CD4-positive, alpha-beta T cell treated with Interleukin-17A for 4 hours (primary cell): ENCODE data around the gene NEB.
"Not testable (repeated sequence)": the region's sequence is repeated elsewhere in the genome, so short reads cannot be mapped to it uniquely, and the experiment has no call there.

Experiments used
- DNase-seq: peaks from one replicate; pipeline ENCODE4 v3.0.0-alpha.2; 2020; ENCODE audit warnings: mixed read lengths

The NEB gene

DNA sequence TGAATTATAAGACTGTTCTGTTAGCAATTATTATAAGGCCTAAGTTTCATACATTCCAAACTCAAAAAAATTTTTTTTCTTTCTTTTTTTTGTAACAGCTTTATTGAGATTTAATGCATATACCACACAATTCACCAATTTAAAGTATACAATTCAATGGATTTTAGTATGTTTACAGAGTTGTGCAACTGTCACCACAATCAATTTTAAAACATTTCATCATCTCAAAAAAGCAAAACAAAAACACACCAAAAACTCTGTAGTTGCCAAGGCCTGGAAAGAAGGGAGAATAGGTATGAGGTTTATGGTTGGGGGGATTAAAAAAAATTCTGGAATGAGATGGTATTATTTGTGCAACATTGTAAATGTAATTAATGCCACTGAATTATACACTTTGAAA is 36.1 kb downstream of the NEB start:
- not testable (repeated sequence) for DNase-seq

GRCh38 chr2:151695778-151696177 is 38.5 kb downstream of the NEB start:
- no peak for DNase-seq

DNA sequence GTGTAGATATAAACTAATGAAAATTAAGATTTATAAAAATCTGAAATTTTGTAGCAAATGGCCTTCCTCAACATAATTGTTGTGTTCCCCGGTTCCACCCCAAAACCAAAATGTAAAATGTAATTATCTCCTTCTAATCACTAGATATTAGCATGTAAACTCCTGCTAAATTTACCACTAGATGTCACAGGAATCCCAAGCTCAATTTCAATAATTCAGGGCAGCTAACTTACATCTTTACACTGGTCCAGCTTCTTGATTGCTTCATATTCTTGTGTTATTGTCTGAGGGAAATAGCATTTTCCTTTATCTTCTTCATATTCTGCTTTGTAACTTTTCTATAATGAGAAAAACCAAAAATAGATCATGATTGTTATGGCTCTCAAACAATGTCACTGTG is 42.6 kb downstream of the NEB start:
- DNase-seq, result no peak

DNA sequence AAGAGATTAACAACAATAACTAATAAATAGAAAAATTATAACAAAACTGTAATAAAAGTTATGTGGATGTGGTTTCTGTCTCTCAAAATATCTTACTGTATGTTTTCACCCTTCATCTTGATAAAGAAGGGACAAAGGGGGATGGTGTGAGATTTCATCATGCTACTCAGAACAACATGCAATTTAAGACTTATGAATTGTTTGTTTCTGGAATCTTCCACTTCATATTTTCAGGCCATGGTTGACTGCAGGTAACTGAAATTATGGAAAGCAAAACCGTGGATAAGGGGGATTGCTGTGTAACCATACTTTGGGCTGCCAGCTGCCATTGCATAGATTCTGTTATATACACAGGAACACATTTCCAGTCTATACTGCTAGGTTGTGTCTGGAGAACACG is 45.6 kb downstream of the NEB start:
- no peak for DNase-seq

- no peak for DNase-seq
These were observed 51.7 kb downstream of the NEB start for GRCh38 chr2:151682459-151683003.

GRCh38 chr2:151681051-151681450 is 53.2 kb downstream of the NEB start:
- DNase-seq, result no peak

DNA sequence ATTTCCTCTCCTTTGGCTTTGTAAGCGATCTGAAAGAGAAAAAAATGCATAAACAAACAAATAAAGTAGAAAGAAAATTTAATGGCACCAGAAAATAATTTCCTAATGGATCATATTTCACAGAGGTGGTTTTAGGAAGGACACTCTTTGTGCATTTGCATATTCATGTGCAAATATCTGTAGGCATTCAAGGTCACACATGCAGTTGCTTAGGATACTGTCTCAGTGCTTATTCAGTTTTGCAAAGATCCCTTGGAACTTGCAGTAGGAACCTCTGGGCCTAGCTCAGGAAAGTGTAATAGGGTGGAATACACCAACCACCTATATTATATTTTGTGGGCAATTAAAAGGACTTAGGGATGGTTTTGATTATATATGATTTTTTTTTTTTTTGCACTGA is 54.3 kb downstream of the NEB start:
- no peak for DNase-seq

DNA sequence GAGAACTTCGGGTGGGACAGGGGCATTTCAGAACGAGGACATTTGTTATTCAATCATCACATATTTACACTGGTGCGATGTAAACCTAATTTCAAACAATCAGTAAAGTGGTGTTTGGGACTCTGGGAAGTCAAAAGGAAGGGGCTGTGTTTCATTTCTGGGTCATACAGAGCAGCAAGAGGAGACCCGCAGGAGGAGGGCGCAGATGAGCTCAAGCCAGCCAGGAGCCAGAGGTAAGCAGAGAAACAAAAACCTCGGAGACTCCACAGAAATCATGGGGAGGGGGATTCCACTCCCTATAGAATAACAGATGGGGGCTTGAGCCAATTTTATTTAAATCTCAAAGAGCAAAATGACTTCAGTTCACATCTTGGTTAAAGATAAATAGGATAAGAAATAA is 55.4 kb downstream of the NEB start:
- DNase-seq, result no peak

DNA sequence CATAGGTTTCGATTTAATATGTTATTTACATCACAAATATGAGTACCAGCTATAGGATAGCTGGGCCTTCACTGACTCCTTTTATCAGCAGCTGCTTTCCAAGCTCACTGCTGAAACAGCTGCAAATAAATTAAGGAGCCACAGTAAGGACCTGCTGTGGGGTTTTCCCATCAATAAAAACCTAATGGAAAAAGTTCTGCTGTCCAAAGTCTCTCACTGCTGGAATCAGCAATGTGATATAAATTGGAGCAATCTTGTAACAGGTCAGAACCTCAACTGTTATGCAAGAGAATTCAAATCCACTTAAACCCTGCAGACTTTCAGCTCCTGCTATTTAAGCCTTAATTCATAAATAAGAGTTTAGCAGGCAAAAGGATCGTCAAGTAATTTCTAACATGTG is 61.3 kb downstream of the NEB start:
- no peak for DNase-seq

GRCh38 chr2:151672277-151672676 is 62.0 kb downstream of the NEB start:
- no peak for DNase-seq

DNA sequence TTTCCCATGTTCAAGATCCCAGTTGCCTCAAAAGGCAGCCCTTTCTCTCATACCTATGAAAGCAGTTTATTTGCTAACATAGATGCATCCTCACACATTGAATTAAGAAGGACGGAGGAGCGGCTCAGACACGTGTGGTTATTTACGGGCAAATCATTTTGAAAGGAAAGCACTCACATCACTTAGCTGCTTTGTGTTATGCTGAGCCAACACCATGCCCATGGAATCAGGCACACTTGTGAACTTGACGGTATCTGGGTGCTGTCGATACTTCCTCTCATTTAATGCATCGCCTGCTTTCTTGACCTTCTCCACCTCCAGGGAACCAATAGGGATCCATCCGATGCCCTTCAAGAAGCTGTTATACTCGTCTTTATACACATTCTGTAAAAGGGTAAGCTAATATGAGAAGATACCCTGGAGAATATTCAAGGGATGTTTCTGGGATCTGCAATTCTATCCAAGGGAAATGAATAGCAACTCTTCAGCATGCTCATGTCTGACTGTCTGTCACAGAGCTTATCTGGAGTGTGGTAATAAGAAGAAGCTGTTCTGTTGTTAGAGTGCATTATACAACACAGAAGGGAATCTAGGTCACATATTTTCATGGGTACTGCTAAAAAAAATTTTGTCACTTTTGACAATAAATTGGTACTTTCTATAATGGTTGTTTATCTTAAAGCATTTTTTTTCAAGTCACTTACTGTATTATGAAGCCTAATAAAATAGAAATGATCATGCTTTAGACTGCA is 63.3 kb downstream of the NEB start:
- DNase-seq, result no peak

GRCh38 chr2:151670346-151670745 is 63.9 kb downstream of the NEB start:
- DNase-seq, result no peak

DNA sequence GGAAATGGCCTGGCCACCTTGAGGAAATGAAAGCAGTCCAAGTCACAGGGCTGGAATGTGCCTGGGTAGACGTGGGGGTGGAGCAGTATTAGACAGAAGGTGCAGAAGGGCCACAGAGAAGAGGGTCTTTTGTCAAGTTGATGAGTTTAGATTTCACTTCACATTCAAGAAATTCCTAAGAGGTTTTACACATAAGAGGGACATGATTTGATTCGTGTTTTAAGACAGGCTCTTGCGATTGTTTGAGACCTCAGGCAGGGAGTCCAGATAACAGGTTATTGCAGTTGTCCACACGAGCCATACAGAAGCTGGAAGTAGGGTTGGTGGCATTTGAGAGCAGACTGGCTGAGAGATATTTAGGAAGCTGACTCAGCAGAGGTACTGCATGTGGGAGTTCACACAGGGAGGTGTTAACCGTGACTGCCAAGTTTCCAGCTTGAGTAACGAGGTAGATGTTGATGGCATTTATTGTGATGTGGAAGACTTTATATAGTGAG is 64.6 kb downstream of the NEB start:
- DNase-seq, result no peak

- no peak for DNase-seq
These were observed 65.5 kb downstream of the NEB start for GRCh38 chr2:151668737-151669136.

DNA sequence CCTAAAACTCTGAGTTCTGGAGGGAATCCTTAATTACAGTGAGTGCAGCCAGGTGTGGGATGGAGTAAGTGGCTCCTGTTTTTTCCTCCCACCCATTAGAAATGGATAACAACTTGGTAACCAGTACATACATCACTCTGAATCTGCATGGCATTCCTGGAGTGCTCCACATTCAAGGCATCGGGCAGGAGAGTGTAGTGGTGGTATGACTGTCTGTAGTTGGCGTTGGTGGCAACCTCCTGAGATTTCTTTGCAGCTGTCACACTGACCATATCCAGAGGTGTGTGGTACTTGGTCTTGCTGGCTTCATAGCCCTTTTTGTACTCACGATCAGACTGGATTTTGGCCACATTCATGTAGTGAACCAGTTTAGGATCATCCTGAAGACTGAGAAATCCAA is 68.3 kb downstream of the NEB start:
- no peak for DNase-seq

DNA sequence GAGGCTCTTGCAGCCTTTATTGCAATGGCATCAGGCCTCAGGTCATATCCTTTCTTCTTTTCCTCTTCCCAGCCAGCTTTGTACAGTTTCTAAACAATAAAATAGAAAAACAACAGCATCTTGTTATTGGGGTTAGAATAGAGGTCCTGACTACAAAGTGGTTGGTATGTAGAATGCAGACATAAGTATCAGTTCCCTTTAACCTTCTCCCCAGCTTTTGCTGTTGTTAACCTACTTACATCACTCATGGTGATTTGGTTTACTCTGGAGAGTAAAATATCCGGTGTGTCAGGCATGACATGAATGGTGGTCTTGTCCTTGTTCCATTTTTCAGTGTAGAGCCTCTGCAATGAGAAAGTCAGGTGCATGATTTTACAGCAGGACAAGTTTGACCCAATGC is 69.8 kb downstream of the NEB start:
- DNase-seq, result no peak

GRCh38 chr2:151661625-151662024 is 72.7 kb downstream of the NEB start:
- no peak for DNase-seq

DNA sequence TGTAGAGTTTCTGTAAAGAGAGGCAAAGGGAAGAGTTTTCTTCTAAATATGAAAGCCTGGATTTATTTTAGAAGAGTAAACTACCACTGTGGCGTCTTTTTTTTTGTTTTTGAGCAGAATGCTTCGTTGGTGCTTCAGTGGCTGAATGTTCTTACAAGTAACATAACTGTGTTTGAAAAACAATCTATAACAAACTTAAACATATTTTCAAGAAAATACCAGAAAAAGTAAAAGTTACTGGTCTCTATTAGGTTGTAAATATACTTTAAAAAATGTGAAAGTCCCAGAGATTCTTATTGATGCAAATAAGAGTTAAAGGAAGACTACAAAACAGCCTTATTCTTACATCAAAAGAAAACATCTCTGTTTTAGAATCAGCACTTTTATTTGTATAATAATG is 76.2 kb downstream of the NEB start:
- no peak for DNase-seq

GRCh38 chr2:151657667-151658076 is 76.6 kb downstream of the NEB start:
- no peak for DNase-seq

DNA sequence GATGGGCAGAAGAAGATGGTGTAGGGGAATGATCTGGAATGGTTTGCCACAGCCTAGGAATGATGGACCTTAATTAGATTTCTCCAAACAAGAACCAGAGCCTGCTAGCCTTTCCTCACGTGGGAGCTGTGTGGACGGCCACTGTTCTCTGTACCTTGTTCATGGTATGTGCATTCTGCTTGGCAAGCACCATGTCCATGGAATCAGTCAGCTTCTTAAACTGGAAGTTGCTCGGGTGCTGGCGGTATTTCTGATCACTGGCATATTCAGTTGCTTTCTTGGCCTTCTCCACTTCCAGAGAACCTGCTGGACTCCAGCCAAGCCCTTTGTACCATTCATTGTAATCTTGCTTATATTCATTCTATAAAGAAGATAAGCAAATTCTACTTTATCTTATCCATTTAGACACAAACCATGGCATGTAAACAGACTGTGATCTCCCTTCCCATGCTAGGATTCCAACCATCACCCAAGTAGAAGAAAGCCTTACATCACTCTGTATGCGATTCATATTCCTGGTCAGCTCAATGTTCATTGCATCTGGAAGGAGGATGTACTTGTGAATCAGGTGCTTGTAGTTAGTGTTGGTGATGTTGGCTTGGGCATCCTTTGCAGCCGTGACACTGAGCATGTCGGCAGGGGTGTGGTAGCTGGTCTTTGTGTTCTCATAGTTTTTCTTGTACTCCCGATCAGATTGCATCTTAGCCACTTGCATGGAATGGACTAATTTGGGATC is 78.4 kb downstream of the NEB start:
- DNase-seq, result no peak

- DNase-seq, result no peak
These were observed 79.4 kb downstream of the NEB start for GRCh38 chr2:151654891-151655290.

DNA sequence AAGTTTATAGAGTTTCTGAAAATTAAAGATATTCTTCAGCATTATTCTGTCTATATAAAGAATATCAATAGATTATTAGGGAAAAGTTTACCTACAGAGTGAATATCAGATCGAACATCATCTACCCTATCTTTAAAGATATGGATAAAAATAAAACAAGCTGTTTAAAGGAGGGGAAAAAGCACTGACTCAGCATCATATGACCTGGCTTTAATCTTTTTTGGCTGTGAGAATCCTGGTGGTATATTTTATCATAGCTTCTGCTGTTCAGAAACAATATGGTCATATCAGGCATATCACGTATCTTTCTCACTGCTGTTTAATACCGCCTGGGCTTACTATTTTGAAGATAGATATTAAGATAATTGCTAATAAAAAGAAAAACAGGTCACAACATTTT is 80.2 kb downstream of the NEB start:
- DNase-seq, result no peak

GRCh38 chr2:151651274-151651673 is 83.0 kb downstream of the NEB start:
- no peak for DNase-seq

GRCh38 chr2:151650456-151650855 is 83.8 kb downstream of the NEB start:
- DNase-seq, result no peak
